IMR-90 (cell line): Measurements from ENCODE around the gene NPM1.

ENCODE experiments used
- BHLHE40 ChIP-seq: fragments of 150-350 bp; IDR thresholded peaks from 2 replicates; pipeline ENCODE4 v1.6.1; 2016; ENCODE audit warnings: mild to moderate bottlenecking, low read depth, low read length
- CEBPB ChIP-seq: IDR thresholded peaks from 2 replicates; pipeline ENCODE4 v1.6.1; 2012; ENCODE audit warnings: low read depth, low read length, improper control_type of control experiment
- CHD1 ChIP-seq: IDR thresholded peaks from 2 replicates; pipeline ENCODE4 v1.6.1; 2012; ENCODE audit warnings: low read depth, low read length, improper control_type of control experiment
- CTCF ChIP-seq: conservative IDR thresholded peaks from 2 replicates; pipeline ENCODE4 v1.5.1; 2012; ENCODE audit warnings: mild to moderate bottlenecking, low read depth, low read length, improper control_type of control experiment
- ELK1 ChIP-seq: fragments of 150-350 bp; IDR thresholded peaks from 2 replicates; pipeline ENCODE4 v1.6.1; 2016; ENCODE audit warnings: low read depth, mild to moderate bottlenecking, low read length, moderate library complexity, borderline replicate concordance
- FOS ChIP-seq: fragments of 150-350 bp; IDR thresholded peaks from 2 replicates; pipeline ENCODE4 v1.6.1; 2016; ENCODE audit warnings: low read depth, low read length
- MAFK ChIP-seq: IDR thresholded peaks from 2 replicates; pipeline ENCODE4 v1.6.1; 2012; ENCODE audit warnings: low read depth, low read length, improper control_type of control experiment
- MAZ ChIP-seq: IDR thresholded peaks from 2 replicates; pipeline ENCODE4 v1.6.1; 2012; ENCODE audit warnings: low read depth, mild to moderate bottlenecking, low read length, improper control_type of control experiment, moderate library complexity, borderline replicate concordance
- MXI1 ChIP-seq: IDR thresholded peaks from 2 replicates; pipeline ENCODE4 v1.6.1; 2012; ENCODE audit warnings: low read depth, mild to moderate bottlenecking, low read length, moderate library complexity, borderline replicate concordance
- POLR2A ChIP-seq: IDR thresholded peaks from 2 replicates; pipeline ENCODE4 v1.6.1; 2012; ENCODE audit warnings: mild to moderate bottlenecking, low read depth, low read length
- RAD21 ChIP-seq: IDR thresholded peaks from 2 replicates; pipeline ENCODE4 v1.6.1; 2012; ENCODE audit warnings: low read length, improper control_type of control experiment
- RCOR1 ChIP-seq: IDR thresholded peaks from 2 replicates; pipeline ENCODE4 v1.6.1; 2012; ENCODE audit warnings: mild to moderate bottlenecking, low read length, improper control_type of control experiment; ENCODE audit not compliant: insufficient replicate concordance
- SMC3 ChIP-seq: fragments of 150-350 bp; IDR thresholded peaks from 2 replicates; pipeline ENCODE4 v1.6.1; 2016; ENCODE audit warnings: low read depth, mild to moderate bottlenecking, antibody characterized with exemption, low read length, moderate library complexity
- USF2 ChIP-seq: fragments of 150-350 bp; IDR thresholded peaks from 2 replicates; pipeline ENCODE4 v1.6.1; 2017; ENCODE audit warnings: mild to moderate bottlenecking, antibody characterized with exemption, low read length, low read depth

DNA sequence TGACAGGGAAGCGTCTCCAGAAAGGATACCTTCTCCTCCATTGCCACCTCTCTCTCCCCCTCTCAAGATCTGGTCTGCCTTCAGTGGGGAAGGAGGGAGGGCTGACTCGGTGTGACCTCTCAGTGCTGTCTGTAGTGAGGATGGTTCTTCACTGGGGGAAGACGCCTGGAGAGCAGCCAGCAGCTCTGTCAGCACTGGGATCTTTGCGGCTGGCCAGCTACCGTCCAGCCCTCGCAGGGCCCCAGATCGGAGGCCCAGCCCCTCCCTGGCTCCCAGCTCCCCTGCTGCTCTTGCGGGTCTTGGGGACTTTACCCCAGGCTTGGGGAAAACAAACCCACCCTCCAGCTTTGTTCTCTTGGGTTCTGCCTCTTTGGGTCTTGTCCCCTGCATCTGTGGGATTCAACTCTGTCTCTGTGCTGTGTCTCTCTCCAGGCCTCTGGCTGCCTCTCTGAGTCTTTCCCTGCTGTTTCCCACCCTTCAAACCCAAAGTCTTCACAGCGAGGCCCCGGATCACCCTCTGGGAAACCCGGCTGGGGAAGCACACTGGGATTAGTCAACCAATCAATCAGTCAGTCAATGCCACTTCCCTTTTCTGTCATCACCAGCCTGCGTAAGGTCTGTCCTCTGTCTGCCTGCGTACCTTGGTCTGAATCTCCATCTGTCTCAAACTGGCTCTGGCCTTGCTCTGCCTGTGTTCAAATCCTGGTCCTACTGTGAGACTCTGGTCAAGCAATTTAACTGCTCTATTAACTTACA, 54.8 kb downstream of the NPM1 start:
- TF ChIP-seq CTCF: no peak
- no peak for TF ChIP-seq USF2
- no peak for TF ChIP-seq MAFK
- no peak for TF ChIP-seq RAD21
- TF ChIP-seq POLR2A: no peak
- no peak for TF ChIP-seq SMC3
- TF ChIP-seq MXI1: no peak
- TF ChIP-seq RCOR1: no peak
- no peak for TF ChIP-seq FOS
- TF ChIP-seq CEBPB: no peak
- no peak for TF ChIP-seq BHLHE40
- TF ChIP-seq MAZ: no peak
- no peak for TF ChIP-seq CHD1
- TF ChIP-seq ELK1: no peak
